Left renal pelvis (tissue), 4 donors: ENCODE measurements around the gene LSM7. TPM values are rescaled to one million over a fixed set of nuclear protein-coding genes. Genes with fewer than 3 reads are reported as not detected.
"Not testable (repeated sequence)": the region's sequence is repeated elsewhere in the genome, so short reads cannot be mapped to it uniquely, and the experiment has no call there.

Experiments used
- DNase-seq, 4 donors: peaks; one replicate each; pipeline ENCODE4 v3.0.0-alpha.2; 2013; ENCODE audit warnings: low read depth in 4 of 4, low spot score in 3 of 4
- polyA plus RNA-seq, 4 donors: library from polyadenylated mRNA; unstranded; fragments of 120-200 nt; gene quantifications; one replicate each; pipeline ENCODE4 v1.2.1, GENCODE V29; 2013; ENCODE audit not compliant: insufficient read length in 4 of 4

LSM7 gene
- polyA plus RNA-seq, 4 donors = 72.9 to 105 (median 80.2) TPM

- no peak for DNase-seq
Measured at GRCh38 chr19:2282062-2282861, 46.1 kb downstream of the LSM7 start, which contains the start of gene PEAK3. Gene PEAK3 (minus strand): TSS chr19:2282175. CDS start chr19:2280931, 1,244 bp downstream.

GRCh38 chr19:2281265-2282061, 46.9 kb downstream of the LSM7 start:
- not testable (repeated sequence) for DNase-seq

GRCh38 chr19:2280633-2281264, 47.6 kb downstream of the LSM7 start:
- DNase-seq = no peak

GRCh38 chr19:2278459-2279158, 49.8 kb downstream of the LSM7 start:
- DNase-seq = no peak

GRCh38 chr19:2277138-2277537, 51.2 kb downstream of the LSM7 start:
- DNase-seq = no peak

- DNase-seq = no peak
Measured at GRCh38 chr19:2276429-2276986, 51.9 kb downstream of the LSM7 start.

GRCh38 chr19:2275588-2276428, 52.6 kb downstream of the LSM7 start:
- DNase-seq = no peak

GRCh38 chr19:2274931-2275535, 53.4 kb downstream of the LSM7 start:
- no peak for DNase-seq

GRCh38 chr19:2274185-2274711, 54.1 kb downstream of the LSM7 start:
- no peak for DNase-seq

GRCh38 chr19:2273356-2274184, 54.8 kb downstream of the LSM7 start:
- DNase-seq = no peak

Other genes starting within 250 kb of the LSM7 start
- 10 to 100 TPM; 21.4 to 29.1 (median 25.2) TPM for gene MOB3A, start 232.3 kb downstream of the LSM7 start, polyA plus RNA-seq
- gene IZUMO4, start 231.7 kb downstream of the LSM7 start, polyA plus RNA-seq = 10 to 100 TPM in 1 of 4 donors, 1 to 10 TPM in 3; 5.9 to 11.0 (median 6.9) TPM
- 100 to 1,000 TPM in 2 of 4 donors, 10 to 100 TPM in 2; 80.3 to 113 (median 98.6) TPM for gene AP3D1, start 177.0 kb downstream of the LSM7 start, polyA plus RNA-seq
- 10 to 100 TPM; 18.2 to 38.0 (median 26.6) TPM for gene DOT1L, start 164.7 kb downstream of the LSM7 start, polyA plus RNA-seq
- gene PLEKHJ1, start 92.3 kb downstream of the LSM7 start, polyA plus RNA-seq = 10 to 100 TPM; 53.6 to 86.5 (median 56.1) TPM
- gene SF3A2, start 91.8 kb downstream of the LSM7 start, polyA plus RNA-seq = 10 to 100 TPM; 67.6 to 94.0 (median 72.6) TPM
- gene AMH, start 79.3 kb downstream of the LSM7 start, polyA plus RNA-seq = 1 to 10 TPM; 2.2 to 3.2 (median 2.8) TPM
- 1 to 10 TPM in 1 of 4 donors, under 1 TPM in 3; 0.34 to 1.5 (median 0.47) TPM for gene JSRP1, start 72.2 kb downstream of the LSM7 start, polyA plus RNA-seq
- under 1 TPM in 3 of 4 donors, not detected in 1; 0.07 to 0.14 (median 0.11) TPM for gene PEAK3, start 46.4 kb downstream of the LSM7 start, polyA plus RNA-seq
- gene LINGO3, start 20.4 kb downstream of the LSM7 start, polyA plus RNA-seq = under 1 TPM in 2 of 4 donors, not detected in 2; 0.13 to 0.14 TPM
- 100 to 1,000 TPM in 1 of 4 donors, 10 to 100 TPM in 3; 41.3 to 128 (median 56.7) TPM for gene SPPL2B, start 98 bp upstream of the LSM7 start, polyA plus RNA-seq
- under 1 TPM; 0.13 to 0.49 (median 0.31) TPM for gene TMPRSS9, start 31.7 kb upstream of the LSM7 start, polyA plus RNA-seq
- 100 to 1,000 TPM in 1 of 4 donors, 10 to 100 TPM in 3; 58.0 to 108 (median 62.2) TPM for gene TIMM13, start 99.0 kb upstream of the LSM7 start, polyA plus RNA-seq
- 10 to 100 TPM; 57.6 to 73.3 (median 62.0) TPM for gene LMNB2, start 128.4 kb upstream of the LSM7 start, polyA plus RNA-seq
- 100 to 1,000 TPM in 1 of 4 donors, 10 to 100 TPM in 2, 1 to 10 TPM in 1; 9.2 to 144 (median 12.3) TPM for gene GADD45B, start 147.5 kb upstream of the LSM7 start, polyA plus RNA-seq